IPS DF 4.7 (cell line): ENCODE data around the gene SHISA9.
A peak's percentile ranks its signal among the peaks of the same experiment; 100 is the strongest.

Source experiments
- DNase-seq: peaks from one replicate; pipeline ENCODE4 v3.0.0-alpha.2; 2013; ENCODE audit warnings: low spot score; ENCODE audit errors: extremely low read depth

Gene SHISA9

GRCh38 chr16:13014476-13014875 is 113.1 kb downstream of the SHISA9 start:
- peak; percentile 69 for DNase-seq

GRCh38 chr16:13018026-13018425 is 116.6 kb downstream of the SHISA9 start:
- peak; percentile 19 for DNase-seq

- no peak for DNase-seq
Measured at GRCh38 chr16:13021996-13022395, 120.6 kb downstream of the SHISA9 start.

- DNase-seq: no peak
Measured at GRCh38 chr16:13029786-13030185, 128.4 kb downstream of the SHISA9 start.

GRCh38 chr16:13030769-13031168 is 129.4 kb downstream of the SHISA9 start:
- DNase-seq: no peak

GRCh38 chr16:13032911-13033310 is 131.5 kb downstream of the SHISA9 start:
- DNase-seq: no peak

- no peak for DNase-seq
Measured at GRCh38 chr16:13036600-13036999, 135.2 kb downstream of the SHISA9 start.

GRCh38 chr16:13038591-13038990 is 137.2 kb downstream of the SHISA9 start:
- DNase-seq: no peak

- no peak for DNase-seq
Measured at GRCh38 chr16:13039526-13039925, 138.1 kb downstream of the SHISA9 start.

GRCh38 chr16:13041180-13041579 is 139.8 kb downstream of the SHISA9 start:
- DNase-seq: no peak

- no peak for DNase-seq
Measured at GRCh38 chr16:13041646-13042290, 140.4 kb downstream of the SHISA9 start.

GRCh38 chr16:13042291-13042685 is 140.9 kb downstream of the SHISA9 start:
- DNase-seq: no peak

- DNase-seq: no peak
Measured at GRCh38 chr16:13046061-13046821, 144.8 kb downstream of the SHISA9 start.

- DNase-seq: no peak
Measured at GRCh38 chr16:13047276-13047675, 145.9 kb downstream of the SHISA9 start.

GRCh38 chr16:13049688-13050087 is 148.3 kb downstream of the SHISA9 start:
- no peak for DNase-seq

GRCh38 chr16:13052431-13052830 is 151.0 kb downstream of the SHISA9 start:
- no peak for DNase-seq

- no peak for DNase-seq
Measured at GRCh38 chr16:13055480-13055879, 154.1 kb downstream of the SHISA9 start.

GRCh38 chr16:13056607-13057006 is 155.2 kb downstream of the SHISA9 start:
- DNase-seq: no peak

GRCh38 chr16:13060932-13061331 is 159.5 kb downstream of the SHISA9 start:
- no peak for DNase-seq

GRCh38 chr16:13061691-13062090 is 160.3 kb downstream of the SHISA9 start:
- DNase-seq: no peak

- no peak for DNase-seq
Measured at GRCh38 chr16:13062219-13062618, 160.8 kb downstream of the SHISA9 start.

- no peak for DNase-seq
Measured at GRCh38 chr16:13063457-13063856, 162.1 kb downstream of the SHISA9 start.

- no peak for DNase-seq
Measured at GRCh38 chr16:13064821-13065220, 163.4 kb downstream of the SHISA9 start.
